MM.1S (cell line): Measurements from ENCODE around the gene EPB41L4B.

Experiments
- DNase-seq: peaks from one replicate; pipeline ENCODE4 v3.0.0-alpha.2; 2015
- H2AFZ ChIP-seq: fragments of 300-600 bp; sonication (generic); 2 replicates; pipeline ENCODE4 v1.6.0; 2016; ENCODE audit warnings: antibody characterized with exemption, low read length
- H3F3A ChIP-seq: fragments of 300-600 bp; sonication (generic); 2 replicates; pipeline ENCODE4 v1.6.1; 2016; ENCODE audit warnings: mild to moderate bottlenecking, antibody characterized with exemption, low read length, moderate library complexity, mixed read lengths; ENCODE audit not compliant: insufficient read depth
- H3K27ac ChIP-seq: fragments of 300-600 bp; sonication (generic); 2 replicates; pipeline ENCODE4 v1.5.1; 2016; ENCODE audit warnings: mild to moderate bottlenecking, low read length
- H3K27me3 ChIP-seq: fragments of 300-600 bp; sonication (generic); replicated peaks from 2 replicates; pipeline ENCODE4 v1.6.0; 2016; ENCODE audit warnings: low read length; ENCODE audit not compliant: insufficient read depth
- H3K36me3 ChIP-seq: fragments of 300-600 bp; sonication (generic); replicated peaks from 2 replicates; pipeline ENCODE4 v1.6.1; 2016; ENCODE audit warnings: mild to moderate bottlenecking, low read length, mixed read lengths; ENCODE audit not compliant: insufficient read depth
- H3K4me1 ChIP-seq: fragments of 300-600 bp; sonication (generic); 2 replicates; pipeline ENCODE4 v1.6.1; 2016; ENCODE audit warnings: low read length, mixed read lengths
- H3K4me2 ChIP-seq: fragments of 300-600 bp; sonication (generic); 2 replicates; pipeline ENCODE4 v1.6.0; 2016; ENCODE audit warnings: low read depth, low read length
- H3K4me3 ChIP-seq: fragments of 300-600 bp; sonication (generic); 2 replicates; pipeline ENCODE4 v1.5.1; 2016; ENCODE audit warnings: low read length, mixed read lengths
- H3K79me2 ChIP-seq: fragments of 300-600 bp; sonication (generic); 2 replicates; pipeline ENCODE4 v1.6.1; 2016; ENCODE audit warnings: mixed run types, low read length, mixed read lengths
- H3K9ac ChIP-seq: fragments of 300-600 bp; sonication (generic); 2 replicates; pipeline ENCODE4 v1.6.1; 2016; ENCODE audit warnings: low read length, mixed read lengths
- H3K9me2 ChIP-seq: fragments of 300-600 bp; sonication (generic); replicated peaks from 2 replicates; pipeline ENCODE4 v1.6.1; 2016; ENCODE audit warnings: mild to moderate bottlenecking, low read length, mixed read lengths; ENCODE audit not compliant: insufficient read depth
- H3K9me3 ChIP-seq: fragments of 300-600 bp; sonication (generic); replicated peaks from 2 replicates; pipeline ENCODE4 v1.6.1; 2016; ENCODE audit warnings: mild to moderate bottlenecking, low read length, mixed read lengths; ENCODE audit not compliant: insufficient read depth
- H4K20me1 ChIP-seq: fragments of 300-600 bp; sonication (generic); 2 replicates; pipeline ENCODE4 v1.6.1; 2016; ENCODE audit warnings: mild to moderate bottlenecking, low read length, moderate library complexity, mixed read lengths; ENCODE audit not compliant: insufficient read depth
- EZH2 ChIP-seq: fragments of 300-600 bp; sonication (generic); optimal IDR thresholded peaks from 2 replicates; pipeline ENCODE3; 2017; ENCODE audit warnings: low read depth, mild to moderate bottlenecking, antibody characterized with exemption, low read length, mixed read lengths
- EZH2phosphoT487 ChIP-seq: fragments of 300-600 bp; sonication (generic); IDR thresholded peaks from 2 replicates; pipeline ENCODE4 v1.6.1; 2018; ENCODE audit warnings: antibody characterized with exemption, low read length
- TF ChIP-seq, protein P1 (sequence below): fragments of 300-600 bp; sonication (generic); IDR thresholded peaks from 2 replicates; pipeline ENCODE4 v1.5.1; 2016; ENCODE audit warnings: antibody characterized with exemption, low read length, mixed read lengths

The EPB41L4B gene

DNA sequence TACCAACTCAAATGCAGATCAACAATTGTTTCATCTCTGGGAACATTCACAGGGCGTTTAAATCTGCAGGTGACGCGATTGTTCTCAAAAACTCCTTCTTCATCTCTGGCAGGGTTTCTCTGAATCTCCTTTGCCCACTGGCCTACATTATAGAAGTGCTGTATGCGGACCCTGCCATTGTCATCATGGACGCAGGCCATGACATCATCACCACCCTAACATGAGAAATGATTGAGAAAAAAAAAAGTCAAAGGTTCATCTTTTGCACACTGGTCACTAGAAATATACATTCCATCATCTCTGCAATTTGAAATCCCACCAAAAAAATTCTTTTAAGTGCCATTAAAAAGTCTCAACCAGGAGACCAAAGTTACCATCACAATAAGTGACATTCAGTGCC lies 179.5 kb downstream of the EPB41L4B start:
- no peaks in the 10 kb centered on the region for H3K79me2 ChIP-seq
- H3K4me1 ChIP-seq = peaks cover 7% of the 10 kb centered on the region
- no peak overlapping the region for H3K4me2 ChIP-seq
- TF ChIP-seq, protein P1, sequence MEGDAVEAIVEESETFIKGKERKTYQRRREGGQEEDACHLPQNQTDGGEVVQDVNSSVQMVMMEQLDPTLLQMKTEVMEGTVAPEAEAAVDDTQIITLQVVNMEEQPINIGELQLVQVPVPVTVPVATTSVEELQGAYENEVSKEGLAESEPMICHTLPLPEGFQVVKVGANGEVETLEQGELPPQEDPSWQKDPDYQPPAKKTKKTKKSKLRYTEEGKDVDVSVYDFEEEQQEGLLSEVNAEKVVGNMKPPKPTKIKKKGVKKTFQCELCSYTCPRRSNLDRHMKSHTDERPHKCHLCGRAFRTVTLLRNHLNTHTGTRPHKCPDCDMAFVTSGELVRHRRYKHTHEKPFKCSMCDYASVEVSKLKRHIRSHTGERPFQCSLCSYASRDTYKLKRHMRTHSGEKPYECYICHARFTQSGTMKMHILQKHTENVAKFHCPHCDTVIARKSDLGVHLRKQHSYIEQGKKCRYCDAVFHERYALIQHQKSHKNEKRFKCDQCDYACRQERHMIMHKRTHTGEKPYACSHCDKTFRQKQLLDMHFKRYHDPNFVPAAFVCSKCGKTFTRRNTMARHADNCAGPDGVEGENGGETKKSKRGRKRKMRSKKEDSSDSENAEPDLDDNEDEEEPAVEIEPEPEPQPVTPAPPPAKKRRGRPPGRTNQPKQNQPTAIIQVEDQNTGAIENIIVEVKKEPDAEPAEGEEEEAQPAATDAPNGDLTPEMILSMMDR = no peak
- TF ChIP-seq EZH2phosphoT487 (no peak), EZH2 (no peak)
- no peaks in the 10 kb centered on the region for H3K36me3 ChIP-seq
- H3K4me3 ChIP-seq = no peak overlapping the region
- no peaks in the 10 kb centered on the region for H3K9me3 ChIP-seq
- H3K27me3 ChIP-seq = no peaks in the 10 kb centered on the region
- no peak for DNase-seq
- no peaks in the 10 kb centered on the region for H3F3A ChIP-seq
- H4K20me1 ChIP-seq = no peaks in the 10 kb centered on the region
- H3K9me2 ChIP-seq = no peaks in the 10 kb centered on the region
- H2AFZ ChIP-seq = no peak overlapping the region
- no peak overlapping the region for H3K9ac ChIP-seq
- no peak overlapping the region for H3K27ac ChIP-seq

DNA sequence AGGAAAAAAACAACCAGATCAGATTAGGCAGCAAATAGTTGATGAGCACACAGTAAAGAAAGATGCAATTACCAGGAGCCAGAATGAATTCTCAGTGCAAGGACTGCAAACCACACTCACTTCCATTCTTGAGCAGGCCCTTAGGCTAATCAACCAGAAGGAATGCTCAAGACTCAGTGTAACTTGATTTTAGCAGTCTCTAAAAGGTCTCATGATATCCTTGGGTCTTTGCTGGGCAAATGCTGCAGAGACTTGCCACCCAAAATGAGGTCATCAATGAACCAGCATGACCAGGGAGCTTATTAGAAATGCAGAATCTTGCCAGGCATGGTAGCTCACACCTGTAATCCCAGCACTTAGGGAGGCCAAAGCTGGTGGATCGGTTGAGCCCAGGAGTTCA lies 181.0 kb downstream of the EPB41L4B start:
- no peaks in the 10 kb centered on the region for H3K36me3 ChIP-seq

DNA sequence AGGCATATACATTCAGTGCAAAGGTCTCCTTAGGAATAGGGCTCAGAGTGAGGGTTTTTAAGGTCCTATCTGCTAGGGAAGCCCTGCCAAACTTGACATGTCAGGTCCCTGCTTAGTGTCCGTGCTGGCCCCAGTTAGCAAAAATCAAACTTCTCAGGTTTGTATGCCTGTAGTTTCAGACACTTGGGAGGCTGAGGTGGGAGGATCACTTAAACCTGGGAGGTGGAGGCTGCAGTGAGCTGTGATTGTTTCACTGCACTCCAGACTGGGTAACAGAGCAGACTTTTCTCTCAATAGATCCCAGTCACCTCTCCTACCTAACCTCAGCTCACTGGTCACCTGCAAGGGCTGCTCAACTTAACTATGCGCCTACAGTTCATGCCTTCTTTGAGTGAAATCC lies 182.4 kb downstream of the EPB41L4B start:
- DNase-seq = no peak
- Histone ChIP-seq H2AFZ (no peak overlapping the region), H3K4me3 (no peak overlapping the region), H3K27me3 (no peaks in the 10 kb centered on the region), H3K9me3 (no peaks in the 10 kb centered on the region), H4K20me1 (no peaks in the 10 kb centered on the region), H3F3A (no peaks in the 10 kb centered on the region), H3K9ac (no peak overlapping the region), H3K36me3 (no peaks in the 10 kb centered on the region), H3K9me2 (no peaks in the 10 kb centered on the region), H3K27ac (no peak overlapping the region), H3K79me2 (no peaks in the 10 kb centered on the region), H3K4me1 (no peaks in the 10 kb centered on the region), H3K4me2 (no peak overlapping the region)
- TF ChIP-seq EZH2phosphoT487 (no peak), EZH2 (no peak)
- TF ChIP-seq, protein P1 = no peak

More for the DNA sequence above, 181.0 kb downstream of the EPB41L4B start:
- Histone ChIP-seq H2AFZ (no peak overlapping the region), H3K4me2 (no peak overlapping the region), H3K9ac (no peak overlapping the region), H3K27me3 (no peaks in the 10 kb centered on the region), H3K9me3 (no peaks in the 10 kb centered on the region), H4K20me1 (no peaks in the 10 kb centered on the region), H3K79me2 (no peaks in the 10 kb centered on the region), H3K4me1 (peaks cover 7% of the 10 kb centered on the region), H3F3A (no peaks in the 10 kb centered on the region), H3K9me2 (no peaks in the 10 kb centered on the region), H3K27ac (no peak overlapping the region), H3K4me3 (no peak overlapping the region)
- no peak for DNase-seq
- TF ChIP-seq, protein P1 = no peak
- TF ChIP-seq EZH2 (no peak), EZH2phosphoT487 (no peak)
